HEK293 (cell line): ENCODE measurements around the gene DAGLB.

Experiments used
- CTCF ChIA-PET: fragments of 350-600 bp; formaldehyde crosslinking; extraction: SDS; loops from one replicate; lab custom pipeline; 2021; ENCODE audit warnings: antibody characterized with exemption; lab: Yijun Ruan, JAX
- POLR2A ChIA-PET: fragments of 300-600 bp; formaldehyde crosslinking; extraction: SDS; loops from one replicate; lab custom pipeline; 2020; ENCODE audit warnings: antibody characterized with exemption, inconsistent platforms; lab: Yijun Ruan, JAX
- H3K27ac ChIP-seq: fragments of 200-500 bp; sonication (Bioruptor generic); 2 replicates; pipeline ENCODE4 v1.5.1; 2014; ENCODE audit warnings: low read depth, low read length, control low read depth, inconsistent platforms; ENCODE audit errors: extremely low read depth
- H3K36me3 ChIP-seq, 2 experiments: fragments of 200-500 bp in 1 of 2; sonication (Bioruptor generic) in 1 of 2; 1 replicate in 1 of 2; 2 replicates in 1 of 2; pipeline ENCODE4 v1.5.1; 2014 to 2017; ENCODE audit warnings: inconsistent platforms in 2 of 2, low read length in 2 of 2; ENCODE audit not compliant: control insufficient read depth in 2 of 2, insufficient read depth in 1 of 2
- H3K4me1 ChIP-seq: fragments of 200-500 bp; sonication (Bioruptor generic); 2 replicates; pipeline ENCODE4 v1.5.1; 2014; ENCODE audit warnings: mild to moderate bottlenecking, low read length, inconsistent platforms; ENCODE audit not compliant: control insufficient read depth, insufficient read depth
- H3K4me3 ChIP-seq: 2 replicates; pipeline ENCODE4 v1.5.1; 2011; ENCODE audit warnings: low read depth, mild to moderate bottlenecking, control low read depth, low read length, moderate library complexity
- H3K9me3 ChIP-seq: fragments of 200-500 bp; sonication (Bioruptor generic); 2 replicates; pipeline ENCODE4 v1.5.1; 2014; ENCODE audit warnings: low read depth, low read length, inconsistent platforms; ENCODE audit not compliant: control insufficient read depth, insufficient read depth
- HOXD13 ChIP-seq: sonication (generic); formaldehyde crosslinking; IDR thresholded peaks from 2 replicates; pipeline ENCODE4 v1.8.0; 2022; ENCODE audit warnings: missing genetic modification reagents, borderline replicate concordance
- PRDM4 ChIP-seq: fragments of 450-650 bp; formaldehyde crosslinking; IDR thresholded peaks from 2 replicates; pipeline ENCODE4 v1.5.1; 2017; ENCODE audit warnings: missing biosample characterization, missing genetic modification characterization
- ZBTB21 ChIP-seq: fragments of 450-650 bp; formaldehyde crosslinking; IDR thresholded peaks from 2 replicates; pipeline ENCODE4 v1.5.1; 2017; ENCODE audit warnings: missing biosample characterization, missing genetic modification characterization
- ZFP41 ChIP-seq: fragments of 450-650 bp; formaldehyde crosslinking; IDR thresholded peaks from 2 replicates; pipeline ENCODE4 v1.5.1; 2016; ENCODE audit warnings: missing biosample characterization, missing genetic modification characterization, borderline replicate concordance
- ZNF16 ChIP-seq: fragments of 450-650 bp; formaldehyde crosslinking; IDR thresholded peaks from 2 replicates; pipeline ENCODE4 v1.5.1; 2016; ENCODE audit warnings: low read depth, missing biosample characterization, missing genetic modification characterization
- ZNF221 ChIP-seq: fragments of 450-650 bp; formaldehyde crosslinking; IDR thresholded peaks from 2 replicates; pipeline ENCODE4 v1.5.1; 2017; ENCODE audit warnings: missing biosample characterization, missing genetic modification characterization, borderline replicate concordance
- ZNF223 ChIP-seq: fragments of 450-650 bp; formaldehyde crosslinking; IDR thresholded peaks from 2 replicates; pipeline ENCODE4 v1.5.1; 2016; ENCODE audit warnings: missing biosample characterization, missing genetic modification characterization
- ZNF585B ChIP-seq: fragments of 450-650 bp; formaldehyde crosslinking; IDR thresholded peaks from 2 replicates; pipeline ENCODE4 v1.5.1; 2016; ENCODE audit warnings: missing biosample characterization, missing genetic modification characterization
- ZNF629 ChIP-seq: fragments of 450-650 bp; formaldehyde crosslinking; IDR thresholded peaks from 2 replicates; pipeline ENCODE4 v1.5.1; 2017; ENCODE audit warnings: missing biosample characterization, missing genetic modification characterization
- ZNF654 ChIP-seq: fragments of 450-650 bp; formaldehyde crosslinking; IDR thresholded peaks from 2 replicates; pipeline ENCODE4 v1.5.1; 2016; ENCODE audit warnings: low read depth, missing biosample characterization, missing genetic modification characterization
- ZNF664 ChIP-seq: fragments of 450-650 bp; formaldehyde crosslinking; IDR thresholded peaks from 2 replicates; pipeline ENCODE4 v1.5.1; 2016; ENCODE audit warnings: missing biosample characterization, missing genetic modification characterization
- ZNF670 ChIP-seq: fragments of 450-650 bp; formaldehyde crosslinking; IDR thresholded peaks from 2 replicates; pipeline ENCODE4 v1.5.1; 2016; ENCODE audit warnings: missing biosample characterization, missing genetic modification characterization, low read depth
- ZNF692 ChIP-seq: fragments of 450-650 bp; formaldehyde crosslinking; IDR thresholded peaks from 2 replicates; pipeline ENCODE4 v1.5.1; 2016; ENCODE audit warnings: missing biosample characterization, missing genetic modification characterization
- ZSCAN5A ChIP-seq: fragments of 450-650 bp; formaldehyde crosslinking; IDR thresholded peaks from 2 replicates; pipeline ENCODE4 v1.5.1; 2016; ENCODE audit warnings: missing biosample characterization, missing genetic modification characterization
- TF ChIP-seq, protein P1 (sequence below): fragments of 450-650 bp; formaldehyde crosslinking; IDR thresholded peaks from 2 replicates; pipeline ENCODE4 v1.5.1; 2016; ENCODE audit warnings: missing biosample characterization, missing genetic modification characterization, low read depth

The DAGLB gene

DNA sequence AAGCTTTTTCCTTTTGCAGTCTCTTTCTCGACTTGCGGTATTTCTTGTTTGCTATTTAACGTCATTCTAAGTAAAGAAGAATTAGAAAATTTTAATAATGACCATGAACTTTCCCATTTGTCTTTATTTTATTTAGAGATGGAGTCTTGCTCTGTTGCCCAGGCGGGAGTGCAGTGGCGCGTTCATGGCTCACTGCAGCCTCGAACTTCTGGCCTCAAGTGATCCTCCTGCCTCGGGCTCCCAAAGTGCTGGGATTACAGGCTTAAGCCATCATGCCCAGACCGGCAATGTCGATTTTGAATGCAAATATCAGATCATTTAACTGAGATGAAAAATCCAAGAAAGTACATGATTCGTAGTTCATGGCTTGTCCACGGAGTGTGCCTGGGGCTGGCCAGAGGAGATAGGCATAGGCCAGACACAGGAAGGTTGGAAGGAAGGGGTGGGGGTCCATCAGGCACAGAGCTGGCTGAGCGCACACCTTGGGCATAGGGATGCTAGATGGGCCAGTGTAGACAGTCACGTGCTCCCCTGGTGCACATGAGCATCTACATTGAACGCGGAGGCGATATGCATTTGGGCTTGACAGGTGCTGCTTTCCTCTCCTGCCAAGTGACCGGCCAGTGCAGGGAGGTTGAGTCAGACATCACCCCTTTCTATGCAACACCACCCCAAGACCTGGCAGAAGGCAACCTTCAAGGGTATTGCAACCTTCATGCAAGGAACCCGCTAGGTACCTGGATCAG lies 38.9 kb upstream of the DAGLB start:
- ChIA-PET CTCF (interaction anchor here (2.0 kb wide), 1 partner anchor 30 kb away, joined by 14 read pairs; no protein-coding TSS in a partner anchor), POLR2A (no interaction called here)
- H3K4me3 ChIP-seq = no peak overlapping the region

DNA sequence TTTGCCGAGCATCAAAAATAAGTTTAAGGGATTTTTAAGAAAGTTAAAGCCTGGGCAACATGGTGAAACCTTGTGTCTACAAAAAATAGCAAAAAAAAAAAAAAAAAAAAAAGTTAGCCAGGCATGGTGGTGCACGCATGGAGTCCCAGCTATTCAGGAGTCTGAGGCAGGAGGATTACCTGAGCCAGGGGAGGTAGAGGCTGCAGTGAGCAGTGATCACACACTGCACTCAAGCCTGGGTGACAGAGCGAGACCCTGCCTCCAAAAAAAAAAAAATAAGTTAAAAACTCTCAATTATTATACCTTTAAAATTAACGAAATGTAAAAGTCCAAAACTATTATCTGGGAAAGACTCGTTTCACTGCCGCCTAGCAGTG lies 35.0 kb upstream of the DAGLB start:
- Histone ChIP-seq H3K36me3 (peaks cover 11 to 17% of the 10 kb centered on the region in 2 experiments; a peak in 2 of 3 replicates), H3K27ac (peak overlapping the region; percentile 89; the same call in 1 of the 2 replicates), H3K4me3 (peak overlapping the region; percentile 84), H3K9me3 (no peaks in the 10 kb centered on the region), H3K4me1 (peaks cover 3% of the 10 kb centered on the region)
- TF ChIP-seq ZNF16 (no peak), ZFP41 (tag by site-specific recombination) (no peak)
- ChIA-PET CTCF (interaction anchor here (0.6 to 0.7 kb wide), 2 partner anchors 79 to 754 kb away, joined by 3 to 4 read pairs; no protein-coding TSS in a partner anchor), POLR2A (no interaction called here)

More for the DNA sequence above, 38.9 kb upstream of the DAGLB start:
- Histone ChIP-seq H3K4me1 (no peaks in the 10 kb centered on the region; the same call in 1 of the 2 replicates), H3K27ac (no peak overlapping the region), H3K36me3 (peaks cover under 1 to 5% of the 10 kb centered on the region in 2 experiments; a peak in 2 of 3 replicates), H3K9me3 (no peaks in the 10 kb centered on the region)
- TF ChIP-seq ZNF664 (tag by site-specific recombination) = no peak
- TF ChIP-seq HOXD13 (CRISPR knock-in tag) = no peak
- no peak for TF ChIP-seq ZNF670 (tag by site-specific recombination)
- no peak for TF ChIP-seq ZNF654 (tag by site-specific recombination)
- no peak for TF ChIP-seq PRDM4 (tag by site-specific recombination)
- TF ChIP-seq ZNF692 (tag by site-specific recombination) = no peak
- no peak for TF ChIP-seq ZBTB21 (tag by site-specific recombination)
- no peak for TF ChIP-seq ZNF221
- no peak for TF ChIP-seq ZNF223 (tag by site-specific recombination)
- TF ChIP-seq ZNF629 = no peak
- no peak for TF ChIP-seq ZSCAN5A
- TF ChIP-seq, protein P1, sequence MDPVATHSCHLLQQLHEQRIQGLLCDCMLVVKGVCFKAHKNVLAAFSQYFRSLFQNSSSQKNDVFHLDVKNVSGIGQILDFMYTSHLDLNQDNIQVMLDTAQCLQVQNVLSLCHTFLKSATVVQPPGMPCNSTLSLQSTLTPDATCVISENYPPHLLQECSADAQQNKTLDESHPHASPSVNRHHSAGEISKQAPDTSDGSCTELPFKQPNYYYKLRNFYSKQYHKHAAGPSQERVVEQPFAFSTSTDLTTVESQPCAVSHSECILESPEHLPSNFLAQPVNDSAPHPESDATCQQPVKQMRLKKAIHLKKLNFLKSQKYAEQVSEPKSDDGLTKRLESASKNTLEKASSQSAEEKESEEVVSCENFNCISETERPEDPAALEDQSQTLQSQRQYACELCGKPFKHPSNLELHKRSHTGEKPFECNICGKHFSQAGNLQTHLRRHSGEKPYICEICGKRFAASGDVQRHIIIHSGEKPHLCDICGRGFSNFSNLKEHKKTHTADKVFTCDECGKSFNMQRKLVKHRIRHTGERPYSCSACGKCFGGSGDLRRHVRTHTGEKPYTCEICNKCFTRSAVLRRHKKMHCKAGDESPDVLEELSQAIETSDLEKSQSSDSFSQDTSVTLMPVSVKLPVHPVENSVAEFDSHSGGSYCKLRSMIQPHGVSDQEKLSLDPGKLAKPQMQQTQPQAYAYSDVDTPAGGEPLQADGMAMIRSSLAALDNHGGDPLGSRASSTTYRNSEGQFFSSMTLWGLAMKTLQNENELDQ = no peak
- no peak for TF ChIP-seq ZNF585B (tag by site-specific recombination)
